Measurements from ENCODE around the gene ZNF710.
"Not testable (repeated sequence)": the region's sequence is repeated elsewhere in the genome, so short reads cannot be mapped to it uniquely, and the experiment has no call there.

ZNF710 gene

GRCh38 chr15:90001062-90001682, at the start of gene ZNF710:
TSS of gene ZNF710 (plus strand) at chr15:90001324. CDS start at chr15:90067138, 65,814 bp downstream.
- Histone ChIP-seq H3K36me3 (ENCODE audit: control insufficient read depth, insufficient read depth, low read length) (no peaks in the 10 kb centered on the region), H3K27me3 (ENCODE audit: control insufficient read depth, insufficient read depth, low read length) (peaks cover 3% of the 10 kb centered on the region; the same call in 1 of the 2 replicates), H3K9ac (ENCODE audit: low read length) (peak within 1 kb of the TSS; percentile 76), H3K4me1 (ENCODE audit: control insufficient read depth, insufficient read depth, low read length) (peaks cover 52% of the 10 kb centered on the region), H3K9me3 (ENCODE audit: control insufficient read depth, insufficient read depth, low read depth, low read length) (no peaks in the 10 kb centered on the region), H3K4me3 (ENCODE audit: low read depth, low read length) (peak within 1 kb of the TSS; percentile 81), H3K27ac (ENCODE audit: low read depth, low read length) (peak within 1 kb of the TSS; percentile 89)

GRCh38 chr15:89954541-89954940, 46.6 kb upstream of the ZNF710 start:
- no peak overlapping the region for H3K27ac ChIP-seq (ENCODE audit: low read depth, low read length)
- H3K4me1 ChIP-seq (ENCODE audit: control insufficient read depth, insufficient read depth, low read length): no peaks in the 10 kb centered on the region
- no peak overlapping the region for H3K9ac ChIP-seq (ENCODE audit: low read length)
- H3K4me3 ChIP-seq (ENCODE audit: low read depth, low read length): no peak overlapping the region
- no peaks in the 10 kb centered on the region for H3K36me3 ChIP-seq (ENCODE audit: control insufficient read depth, insufficient read depth, low read length)
- H3K9me3 ChIP-seq (ENCODE audit: control insufficient read depth, insufficient read depth, low read depth, low read length): peaks cover 8% of the 10 kb centered on the region
- no peaks in the 10 kb centered on the region for H3K27me3 ChIP-seq (ENCODE audit: control insufficient read depth, insufficient read depth, low read length)

DNA sequence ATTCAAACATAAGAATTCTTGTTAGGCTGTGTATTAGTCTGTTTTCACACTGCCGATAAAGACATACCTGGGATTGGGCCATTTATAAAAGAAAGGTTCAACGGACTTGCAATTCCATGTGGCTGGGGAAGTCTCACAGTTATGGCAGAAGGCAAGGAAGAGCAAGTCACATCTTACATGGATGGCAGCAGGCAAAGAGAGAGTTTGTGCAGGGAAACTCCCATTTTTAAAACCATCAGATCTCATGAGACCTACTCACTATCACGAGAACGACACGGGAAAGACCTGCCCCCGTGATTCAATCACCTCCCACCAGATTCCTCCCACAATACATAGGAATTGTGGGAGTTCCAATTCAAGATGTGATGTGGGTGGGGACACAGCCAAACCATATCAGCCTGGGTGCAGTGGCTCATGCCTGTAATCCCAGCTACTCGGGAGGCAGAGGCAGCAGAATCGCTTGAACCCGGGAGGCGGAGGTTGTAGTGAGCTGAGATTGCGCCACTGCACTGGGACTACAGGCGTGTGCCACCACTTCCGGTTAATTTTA, 45.6 kb upstream of the ZNF710 start:
- H3K9ac ChIP-seq (ENCODE audit: low read length); H3K9me3 ChIP-seq (ENCODE audit: control insufficient read depth, insufficient read depth, low read depth, low read length); H3K4me3 ChIP-seq (ENCODE audit: low read depth, low read length); H3K36me3 ChIP-seq (ENCODE audit: control insufficient read depth, insufficient read depth, low read length); H3K4me1 ChIP-seq (ENCODE audit: control insufficient read depth, insufficient read depth, low read length); H3K27me3 ChIP-seq (ENCODE audit: control insufficient read depth, insufficient read depth, low read length); H3K27ac ChIP-seq (ENCODE audit: low read depth, low read length): not testable (repeated sequence)

DNA sequence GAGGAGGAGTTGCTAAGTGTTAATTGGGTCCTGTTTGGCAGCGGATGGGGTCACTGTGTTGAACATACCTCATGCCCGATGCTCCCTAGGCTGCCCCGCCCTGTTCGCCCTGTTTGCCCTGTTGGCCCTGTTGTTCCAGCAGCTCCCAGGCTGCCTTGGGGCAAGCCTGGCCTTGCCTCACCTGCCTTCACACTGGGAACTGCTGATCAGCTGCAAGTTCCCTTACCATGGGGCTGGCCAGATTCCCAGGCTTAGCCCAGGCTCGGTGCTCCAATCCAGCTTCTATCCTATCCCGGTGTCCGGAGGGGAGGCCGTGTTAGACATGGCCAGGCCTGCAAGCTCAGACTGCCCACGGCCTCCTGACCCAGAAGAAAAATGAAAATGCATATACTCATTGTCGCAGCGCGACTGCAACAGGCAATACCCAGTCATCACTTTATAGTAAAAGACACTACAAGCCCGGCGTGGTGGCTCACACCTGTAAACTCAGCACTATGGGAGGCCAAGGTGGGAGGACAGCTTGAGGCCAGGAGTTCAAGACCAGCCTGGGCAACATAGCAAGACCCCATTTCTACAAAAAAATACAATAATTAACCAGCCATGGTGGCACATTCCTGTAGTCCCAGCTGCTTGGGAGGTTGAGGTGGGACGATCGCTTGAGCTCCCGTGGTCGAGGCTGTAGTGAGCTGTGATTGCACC, 42.9 kb upstream of the ZNF710 start:
- no peaks in the 10 kb centered on the region for H3K4me1 ChIP-seq (ENCODE audit: control insufficient read depth, insufficient read depth, low read length)
- H3K4me3 ChIP-seq (ENCODE audit: low read depth, low read length): no peak overlapping the region
- no peak overlapping the region for H3K27ac ChIP-seq (ENCODE audit: low read depth, low read length)
- H3K9ac ChIP-seq (ENCODE audit: low read length): no peak overlapping the region
- H3K9me3 ChIP-seq (ENCODE audit: control insufficient read depth, insufficient read depth, low read depth, low read length): peaks cover 8% of the 10 kb centered on the region
- H3K27me3 ChIP-seq (ENCODE audit: control insufficient read depth, insufficient read depth, low read length): no peaks in the 10 kb centered on the region
- no peaks in the 10 kb centered on the region for H3K36me3 ChIP-seq (ENCODE audit: control insufficient read depth, insufficient read depth, low read length)

- Histone ChIP-seq H3K36me3 (ENCODE audit: control insufficient read depth, insufficient read depth, low read length) (no peaks in the 10 kb centered on the region), H3K4me3 (ENCODE audit: low read depth, low read length) (no peak overlapping the region), H3K9ac (ENCODE audit: low read length) (no peak overlapping the region), H3K27ac (ENCODE audit: low read depth, low read length) (no peak overlapping the region), H3K9me3 (ENCODE audit: control insufficient read depth, insufficient read depth, low read depth, low read length) (no peaks in the 10 kb centered on the region), H3K27me3 (ENCODE audit: control insufficient read depth, insufficient read depth, low read length) (no peaks in the 10 kb centered on the region), H3K4me1 (ENCODE audit: control insufficient read depth, insufficient read depth, low read length) (no peaks in the 10 kb centered on the region)
Measured at GRCh38 chr15:89963301-89964231, 37.6 kb upstream of the ZNF710 start.

DNA sequence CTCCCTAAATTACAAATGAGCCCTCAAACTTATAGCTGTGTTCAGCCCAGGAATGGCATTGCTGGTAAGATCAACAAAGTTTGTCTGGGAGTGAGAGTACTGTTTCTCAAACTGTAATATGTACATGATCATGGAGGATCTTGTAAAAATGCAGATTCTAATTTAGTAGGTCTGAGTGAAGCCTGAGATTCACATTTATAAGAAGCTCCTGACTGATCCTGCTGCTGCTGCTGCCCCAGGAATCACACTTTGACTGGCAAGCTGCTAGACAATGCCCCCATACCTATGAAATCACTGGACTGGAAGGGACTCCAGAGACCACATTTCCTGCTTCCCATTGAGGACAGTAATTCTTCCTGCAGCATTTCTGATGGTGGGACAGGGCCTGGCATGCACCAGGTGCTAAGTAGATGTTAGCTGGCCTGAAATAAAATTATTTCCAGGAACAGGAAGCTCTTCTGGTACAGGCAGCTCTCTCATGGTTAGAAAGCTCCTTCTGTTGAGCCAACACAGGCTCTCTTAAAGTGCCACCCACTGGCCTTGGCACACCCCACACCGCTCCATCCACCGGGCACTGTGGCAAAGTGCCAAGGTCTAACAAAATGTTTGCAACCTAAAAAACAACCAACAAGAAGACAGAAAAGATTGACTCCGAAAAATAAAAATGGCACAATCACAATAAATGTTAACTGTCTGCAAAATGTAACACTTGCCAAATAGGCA, 36.7 kb upstream of the ZNF710 start:
- no peak overlapping the region for H3K4me3 ChIP-seq (ENCODE audit: low read depth, low read length)
- no peak overlapping the region for H3K9ac ChIP-seq (ENCODE audit: low read length)
- H3K9me3 ChIP-seq (ENCODE audit: control insufficient read depth, insufficient read depth, low read depth, low read length): no peaks in the 10 kb centered on the region
- H3K4me1 ChIP-seq (ENCODE audit: control insufficient read depth, insufficient read depth, low read length): no peaks in the 10 kb centered on the region
- H3K27ac ChIP-seq (ENCODE audit: low read depth, low read length): no peak overlapping the region
- no peaks in the 10 kb centered on the region for H3K36me3 ChIP-seq (ENCODE audit: control insufficient read depth, insufficient read depth, low read length)
- no peaks in the 10 kb centered on the region for H3K27me3 ChIP-seq (ENCODE audit: control insufficient read depth, insufficient read depth, low read length)

DNA sequence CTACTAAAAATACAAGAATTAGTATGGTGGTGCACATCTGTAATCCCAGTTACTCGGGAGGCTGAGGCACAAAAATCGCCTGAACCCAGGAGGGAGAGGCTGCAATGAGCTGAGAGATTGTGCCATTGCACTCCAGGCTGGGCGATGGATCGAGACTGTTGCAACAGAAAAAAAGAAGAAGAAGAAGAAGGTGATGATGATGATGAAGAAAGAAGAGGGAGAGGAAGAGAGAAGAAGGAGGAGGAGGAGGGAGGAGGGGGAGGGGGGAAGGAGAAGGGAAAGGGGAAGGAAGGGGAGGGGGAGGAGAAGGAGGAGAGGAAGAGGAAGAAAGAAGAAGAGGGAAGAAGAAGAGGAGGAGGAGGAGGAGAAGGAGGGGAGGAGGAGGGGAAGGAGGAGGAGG, 33.2 kb upstream of the ZNF710 start:
- Histone ChIP-seq H3K36me3 (ENCODE audit: control insufficient read depth, insufficient read depth, low read length) (no peaks in the 10 kb centered on the region), H3K9me3 (ENCODE audit: control insufficient read depth, insufficient read depth, low read depth, low read length) (no peaks in the 10 kb centered on the region)

GRCh38 chr15:89971592-89971997, 29.5 kb upstream of the ZNF710 start:
- Histone ChIP-seq H3K4me1 (ENCODE audit: control insufficient read depth, insufficient read depth, low read length) (peaks cover 2% of the 10 kb centered on the region; the same call in 1 of the 2 replicates), H3K27me3 (ENCODE audit: control insufficient read depth, insufficient read depth, low read length) (no peaks in the 10 kb centered on the region), H3K27ac (ENCODE audit: low read depth, low read length) (no peak overlapping the region), H3K36me3 (ENCODE audit: control insufficient read depth, insufficient read depth, low read length) (no peaks in the 10 kb centered on the region), H3K9me3 (ENCODE audit: control insufficient read depth, insufficient read depth, low read depth, low read length) (peaks cover 6% of the 10 kb centered on the region), H3K9ac (ENCODE audit: low read length) (no peak overlapping the region), H3K4me3 (ENCODE audit: low read depth, low read length) (no peak overlapping the region)

More for the DNA sequence above, 33.2 kb upstream of the ZNF710 start:
- H3K27me3 ChIP-seq (ENCODE audit: control insufficient read depth, insufficient read depth, low read length): no peaks in the 10 kb centered on the region
- no peak overlapping the region for H3K27ac ChIP-seq (ENCODE audit: low read depth, low read length)
- H3K4me1 ChIP-seq (ENCODE audit: control insufficient read depth, insufficient read depth, low read length): peaks cover 2% of the 10 kb centered on the region; the same call in 1 of the 2 replicates
- no peak overlapping the region for H3K9ac ChIP-seq (ENCODE audit: low read length)
- no peak overlapping the region for H3K4me3 ChIP-seq (ENCODE audit: low read depth, low read length)

DNA sequence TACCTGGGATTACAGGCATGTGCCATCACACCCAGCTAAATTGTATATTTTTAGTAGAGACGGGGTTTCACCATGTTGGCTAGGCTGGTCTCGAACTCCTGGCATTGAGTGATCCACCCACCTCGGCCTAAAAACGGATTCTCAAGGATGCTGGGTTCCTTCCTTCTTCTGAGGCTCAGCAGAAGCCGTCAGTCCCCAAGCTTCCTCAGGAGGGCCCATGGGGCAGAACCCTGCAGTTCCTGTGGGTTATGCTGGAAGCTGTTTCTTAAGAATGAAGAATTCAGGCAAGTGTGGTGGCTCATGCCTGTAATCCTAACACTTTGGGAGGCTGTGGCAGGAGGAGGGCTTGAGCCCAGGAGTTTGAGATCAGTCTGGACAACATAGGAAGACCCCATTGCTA, 29.0 kb upstream of the ZNF710 start:
- Histone ChIP-seq H3K9me3 (ENCODE audit: control insufficient read depth, insufficient read depth, low read depth, low read length) (peaks cover 9% of the 10 kb centered on the region), H3K4me3 (ENCODE audit: low read depth, low read length) (no peak overlapping the region), H3K9ac (ENCODE audit: low read length) (no peak overlapping the region), H3K27me3 (ENCODE audit: control insufficient read depth, insufficient read depth, low read length) (no peaks in the 10 kb centered on the region), H3K4me1 (ENCODE audit: control insufficient read depth, insufficient read depth, low read length) (peaks cover 2% of the 10 kb centered on the region; the same call in 1 of the 2 replicates), H3K36me3 (ENCODE audit: control insufficient read depth, insufficient read depth, low read length) (no peaks in the 10 kb centered on the region), H3K27ac (ENCODE audit: low read depth, low read length) (no peak overlapping the region)

DNA sequence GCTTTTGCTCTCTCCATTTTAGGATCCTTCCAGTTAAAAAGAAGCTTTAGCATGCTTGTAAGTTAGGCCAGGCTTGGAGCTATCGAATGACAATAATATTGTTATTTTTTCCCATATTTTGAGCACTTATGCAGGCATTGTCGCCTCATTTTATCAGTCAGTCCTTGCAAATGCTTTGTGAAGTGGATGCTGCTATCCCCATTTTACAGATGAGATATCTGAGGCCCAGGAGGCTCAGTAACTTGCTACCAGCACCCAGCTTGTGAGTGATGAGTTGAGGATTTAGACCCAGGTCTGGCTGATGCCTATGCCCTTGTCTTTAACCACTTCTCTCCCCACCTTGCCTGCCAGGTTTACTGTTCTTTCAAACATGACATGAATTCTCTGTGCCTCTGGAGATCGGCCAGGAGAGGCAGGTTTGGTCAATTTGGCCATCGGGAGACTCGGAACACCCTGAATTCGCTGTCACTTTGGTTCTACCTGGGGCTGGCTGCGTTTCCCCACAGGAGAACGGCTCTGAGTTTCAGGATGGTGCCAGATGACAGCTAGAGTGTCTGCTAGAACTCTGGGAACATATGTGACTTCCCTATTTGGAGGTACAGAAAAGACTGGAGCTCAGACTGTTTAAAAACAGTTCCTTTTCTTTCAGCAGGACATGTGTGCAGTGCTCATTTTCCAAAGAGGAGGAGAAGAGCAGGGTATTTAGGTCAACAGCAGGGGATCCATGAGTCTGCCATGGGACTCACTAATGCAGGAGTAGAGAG, 25.5 kb upstream of the ZNF710 start:
- peaks cover 8% of the 10 kb centered on the region for H3K27me3 ChIP-seq (ENCODE audit: control insufficient read depth, insufficient read depth, low read length)
- H3K4me1 ChIP-seq (ENCODE audit: control insufficient read depth, insufficient read depth, low read length): peaks cover 2% of the 10 kb centered on the region; the same call in 1 of the 2 replicates
- H3K9ac ChIP-seq (ENCODE audit: low read length): no peak overlapping the region
- H3K27ac ChIP-seq (ENCODE audit: low read depth, low read length): no peak overlapping the region
- no peaks in the 10 kb centered on the region for H3K36me3 ChIP-seq (ENCODE audit: control insufficient read depth, insufficient read depth, low read length)
- H3K4me3 ChIP-seq (ENCODE audit: low read depth, low read length): no peak overlapping the region
- peaks cover 14% of the 10 kb centered on the region for H3K9me3 ChIP-seq (ENCODE audit: control insufficient read depth, insufficient read depth, low read depth, low read length)
